ENCODE results near the gene HECW1.
"Not testable (repeated sequence)": the region's sequence is repeated elsewhere in the genome, so short reads cannot be mapped to it uniquely, and the experiment has no call there.

DNA sequence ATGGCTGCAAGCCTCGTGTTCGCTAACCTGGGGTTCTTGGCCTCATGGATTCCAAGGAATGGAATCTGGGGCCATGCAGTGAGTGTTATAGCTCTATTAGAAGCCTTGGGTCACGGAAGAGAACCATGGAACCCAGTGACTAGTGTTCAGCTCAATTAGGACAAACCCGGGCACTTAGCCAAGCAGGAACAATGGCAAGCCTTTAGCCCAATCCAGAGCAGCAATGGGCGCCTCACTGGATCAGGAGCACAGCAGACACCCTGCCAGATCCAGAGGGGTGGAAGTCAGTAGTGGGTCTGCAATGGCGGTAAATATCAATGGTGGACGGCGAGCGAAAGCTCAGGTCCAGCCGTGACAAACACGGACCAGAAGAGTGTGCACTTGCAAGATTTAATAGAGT lies 98.1 kb downstream of the HECW1 start:
- TF ChIP-seq POLR2A (IDR thresholded peaks at IDR 0.05): not testable (repeated sequence)
- TF ChIP-seq, protein P1, sequence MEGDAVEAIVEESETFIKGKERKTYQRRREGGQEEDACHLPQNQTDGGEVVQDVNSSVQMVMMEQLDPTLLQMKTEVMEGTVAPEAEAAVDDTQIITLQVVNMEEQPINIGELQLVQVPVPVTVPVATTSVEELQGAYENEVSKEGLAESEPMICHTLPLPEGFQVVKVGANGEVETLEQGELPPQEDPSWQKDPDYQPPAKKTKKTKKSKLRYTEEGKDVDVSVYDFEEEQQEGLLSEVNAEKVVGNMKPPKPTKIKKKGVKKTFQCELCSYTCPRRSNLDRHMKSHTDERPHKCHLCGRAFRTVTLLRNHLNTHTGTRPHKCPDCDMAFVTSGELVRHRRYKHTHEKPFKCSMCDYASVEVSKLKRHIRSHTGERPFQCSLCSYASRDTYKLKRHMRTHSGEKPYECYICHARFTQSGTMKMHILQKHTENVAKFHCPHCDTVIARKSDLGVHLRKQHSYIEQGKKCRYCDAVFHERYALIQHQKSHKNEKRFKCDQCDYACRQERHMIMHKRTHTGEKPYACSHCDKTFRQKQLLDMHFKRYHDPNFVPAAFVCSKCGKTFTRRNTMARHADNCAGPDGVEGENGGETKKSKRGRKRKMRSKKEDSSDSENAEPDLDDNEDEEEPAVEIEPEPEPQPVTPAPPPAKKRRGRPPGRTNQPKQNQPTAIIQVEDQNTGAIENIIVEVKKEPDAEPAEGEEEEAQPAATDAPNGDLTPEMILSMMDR (IDR thresholded peaks at IDR 0.05): not testable (repeated sequence)
